ENCODE results near the gene SSBP2. TPM values are rescaled to one million over a fixed set of nuclear protein-coding genes. Genes with fewer than 3 reads are reported as not detected.
"Not testable (repeated sequence)": the region's sequence is repeated elsewhere in the genome, so short reads cannot be mapped to it uniquely, and the experiment has no call there.

The SSBP2 gene
- total RNA-seq, 3 donors from 2014 or later, result 65.5 to 110 (median 76.6) TPM

- Histone ChIP-seq H3K27me3 (no peaks in the 10 kb centered on the region), H3K9me3 (no peaks in the 10 kb centered on the region), H3K4me1 (no peaks in the 10 kb centered on the region), H3K4me3 (no peak overlapping the region), H3K36me3 (no peaks in the 10 kb centered on the region), H3K27ac (no peak overlapping the region)
- TF ChIP-seq CTCF (IDR thresholded peaks at IDR 0.05) (no peak), POLR2AphosphoS5 (IDR thresholded peaks at IDR 0.05) (no peak), POLR2A (IDR thresholded peaks at IDR 0.05) (no peak)
- no peak for DNase-seq (ENCODE audit: low spot score in 2 of 2)
- intact Hi-C loops (cut with DNase I; ENCODE audit: low total_unique reads), result loop anchor here (10.0 kb wide), 1 partner anchor 659 kb away; no protein-coding TSS in a partner anchor
These were observed 245.2 kb downstream of the SSBP2 start for GRCh38 chr5:81505672-81506071.

GRCh38 chr5:81503602-81504001, 247.3 kb downstream of the SSBP2 start:
- not testable (repeated sequence) for H3K36me3 ChIP-seq; DNase-seq (ENCODE audit: low spot score in 2 of 2); H3K4me3 ChIP-seq; H3K27me3 ChIP-seq; H3K4me1 ChIP-seq; H3K27ac ChIP-seq; H3K9me3 ChIP-seq
- intact Hi-C loops (cut with DNase I; ENCODE audit: low total_unique reads), result loop anchor here (10.0 kb wide), 1 partner anchor 661 kb away; no protein-coding TSS in a partner anchor

- no peak overlapping the region for H3K4me3 ChIP-seq
- H3K36me3 ChIP-seq, result no peaks in the 10 kb centered on the region
- no peaks in the 10 kb centered on the region for H3K9me3 ChIP-seq
- no peaks in the 10 kb centered on the region for H3K27me3 ChIP-seq
- intact Hi-C loops (cut with DNase I; ENCODE audit: low total_unique reads), result no loop called here
- H3K27ac ChIP-seq, result no peak overlapping the region
- no peaks in the 10 kb centered on the region for H3K4me1 ChIP-seq
- no peak for DNase-seq (ENCODE audit: low spot score in 2 of 2)
- TF ChIP-seq CTCF (IDR thresholded peaks at IDR 0.05) (no peak), POLR2A (IDR thresholded peaks at IDR 0.05) (no peak), POLR2AphosphoS5 (IDR thresholded peaks at IDR 0.05) (no peak)
These were observed 255.6 kb downstream of the SSBP2 start for GRCh38 chr5:81495286-81495685.

GRCh38 chr5:81488862-81489261, 262.0 kb downstream of the SSBP2 start:
- no peaks in the 10 kb centered on the region for H3K36me3 ChIP-seq
- no peak overlapping the region for H3K4me3 ChIP-seq
- no peak for DNase-seq (ENCODE audit: low spot score in 2 of 2)
- intact Hi-C loops (cut with DNase I; ENCODE audit: low total_unique reads), result no loop called here
- no peaks in the 10 kb centered on the region for H3K4me1 ChIP-seq
- no peak for TF ChIP-seq POLR2A (IDR thresholded peaks at IDR 0.05)
- TF ChIP-seq POLR2AphosphoS5 (IDR thresholded peaks at IDR 0.05), result no peak
- no peaks in the 10 kb centered on the region for H3K9me3 ChIP-seq
- no peaks in the 10 kb centered on the region for H3K27me3 ChIP-seq
- H3K27ac ChIP-seq, result no peak overlapping the region

GRCh38 chr5:81486711-81487110, 264.2 kb downstream of the SSBP2 start:
- no peak for DNase-seq (ENCODE audit: low spot score in 2 of 2)
- Histone ChIP-seq H3K4me1 (no peaks in the 10 kb centered on the region), H3K27me3 (no peaks in the 10 kb centered on the region), H3K36me3 (no peaks in the 10 kb centered on the region), H3K9me3 (no peaks in the 10 kb centered on the region), H3K4me3 (no peak overlapping the region), H3K27ac (no peak overlapping the region)
- intact Hi-C loops (cut with DNase I; ENCODE audit: low total_unique reads), result no loop called here
- TF ChIP-seq POLR2AphosphoS5 (IDR thresholded peaks at IDR 0.05), result no peak
- TF ChIP-seq CTCF (IDR thresholded peaks at IDR 0.05), result no peak
- TF ChIP-seq POLR2A (IDR thresholded peaks at IDR 0.05), result no peak

GRCh38 chr5:81482595-81482994, 268.3 kb downstream of the SSBP2 start:
- Histone ChIP-seq H3K4me3 (no peak overlapping the region), H3K4me1 (no peaks in the 10 kb centered on the region), H3K9me3 (no peaks in the 10 kb centered on the region), H3K27ac (no peak overlapping the region), H3K36me3 (no peaks in the 10 kb centered on the region), H3K27me3 (no peaks in the 10 kb centered on the region)
- no peak for DNase-seq (ENCODE audit: low spot score in 2 of 2)
- no peak for TF ChIP-seq POLR2A (IDR thresholded peaks at IDR 0.05)
- TF ChIP-seq CTCF (IDR thresholded peaks at IDR 0.05), result no peak
- no peak for TF ChIP-seq POLR2AphosphoS5 (IDR thresholded peaks at IDR 0.05)
- intact Hi-C loops (cut with DNase I; ENCODE audit: low total_unique reads), result no loop called here

- DNase-seq (ENCODE audit: low spot score in 2 of 2); H3K4me3 ChIP-seq; H3K27me3 ChIP-seq; H3K9me3 ChIP-seq; H3K4me1 ChIP-seq; H3K27ac ChIP-seq; intact Hi-C loops (cut with DNase I; ENCODE audit: low total_unique reads); H3K36me3 ChIP-seq: not testable (repeated sequence)
These were observed 277.5 kb downstream of the SSBP2 start for GRCh38 chr5:81473395-81473794.
